ENCODE results near the gene METTL2A.
A peak's percentile ranks its signal among the peaks of the same experiment; 100 is the strongest.
"Not testable (repeated sequence)": the region's sequence is repeated elsewhere in the genome, so short reads cannot be mapped to it uniquely, and the experiment has no call there.

Gene METTL2A

DNA sequence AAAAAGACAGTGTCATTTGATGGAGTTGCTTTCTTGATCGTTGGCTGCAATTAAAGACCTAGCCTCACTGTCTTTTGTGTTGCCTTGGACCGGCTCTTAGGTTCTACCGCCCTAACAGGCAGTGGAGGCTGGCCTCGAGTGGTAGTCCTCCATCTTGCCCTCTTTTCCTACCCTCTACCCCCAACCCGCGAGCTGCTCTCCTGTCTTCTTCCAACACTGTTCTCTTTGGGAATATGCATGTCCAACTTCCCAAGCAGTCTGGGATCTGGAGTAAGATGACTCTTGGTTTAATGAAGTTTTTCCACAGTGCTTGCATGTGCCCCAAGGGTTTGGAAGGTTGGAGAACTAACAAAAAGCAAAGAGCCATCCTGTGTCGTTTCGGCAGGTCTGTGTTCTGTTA, 53.4 kb downstream of the METTL2A start:
- H3K27me3 ChIP-seq (ENCODE audit: low read length); H3K36me3 ChIP-seq (ENCODE audit: low read length); H3K9me2 ChIP-seq (replicated peaks; ENCODE audit: insufficient read depth, low read length); H4K20me1 ChIP-seq (ENCODE audit: low read depth, low read length); H2AFZ ChIP-seq (ENCODE audit: low read depth, low read length, severe bottlenecking); H3K9me3 ChIP-seq (ENCODE audit: insufficient read depth, low read length); H3F3A ChIP-seq (ENCODE audit: insufficient read depth): not testable (repeated sequence)
- H3K9ac ChIP-seq (ENCODE audit: low read length) = peak overlapping the region; percentile 92
- peaks cover 44% of the 10 kb centered on the region for H3K79me2 ChIP-seq (ENCODE audit: insufficient read depth, low read length)
- peak overlapping the region; percentile 84 for H3K4me2 ChIP-seq (ENCODE audit: low read depth, low read length, poor library complexity, severe bottlenecking)
- H3K4me3 ChIP-seq (ENCODE audit: insufficient read depth, low read length, poor library complexity, severe bottlenecking) = peak overlapping the region; percentile 82
- H3K27ac ChIP-seq (ENCODE audit: low read depth, low read length) = peak overlapping the region; percentile 73

DNA sequence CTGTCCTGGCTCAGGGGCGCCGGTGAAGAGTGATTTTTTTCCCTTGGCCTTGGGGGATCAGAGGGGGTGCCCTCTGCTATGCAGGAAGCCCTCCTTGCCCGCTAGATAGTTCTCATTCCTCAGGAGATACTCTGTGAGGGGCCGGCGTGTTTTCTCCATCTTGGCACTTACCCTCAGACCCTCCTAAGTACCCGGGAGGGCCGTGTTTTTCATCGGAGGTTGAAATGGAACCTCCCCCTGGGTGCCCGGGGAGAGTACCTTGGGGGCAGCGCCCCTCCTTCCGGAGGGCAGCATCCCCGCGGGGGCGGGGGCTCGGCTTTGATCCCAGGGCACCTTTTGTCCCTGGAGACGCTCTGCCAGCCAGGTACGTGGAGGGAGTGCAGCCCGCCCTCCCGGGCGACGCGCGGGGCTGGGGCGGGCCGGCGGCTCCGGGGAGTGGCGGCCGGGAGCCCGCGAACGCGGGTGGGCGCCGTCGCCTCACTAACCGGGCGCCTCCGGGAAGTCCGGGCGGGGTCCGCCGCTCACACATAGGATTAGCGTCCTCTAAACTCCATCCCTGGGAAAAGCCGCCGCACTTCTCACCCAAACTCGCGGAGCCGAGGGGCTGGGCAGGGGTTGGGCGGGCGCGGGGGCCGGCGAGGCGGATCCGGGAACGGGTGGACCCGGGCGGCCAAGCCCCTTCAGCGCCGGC, 54.2 kb downstream of the METTL2A start:
- Histone ChIP-seq H3K4me3 (ENCODE audit: insufficient read depth, low read length, poor library complexity, severe bottlenecking) (peak overlapping the region; percentile 82), H2AFZ (ENCODE audit: low read depth, low read length, severe bottlenecking) (peak overlapping the region; percentile 26), H3K4me2 (ENCODE audit: low read depth, low read length, poor library complexity, severe bottlenecking) (peak overlapping the region; percentile 84), H3K27ac (ENCODE audit: low read depth, low read length) (peak overlapping the region; percentile 73), H3K79me2 (ENCODE audit: insufficient read depth, low read length) (peaks cover 52% of the 10 kb centered on the region), H3K9ac (ENCODE audit: low read length) (peak overlapping the region; percentile 92)
- H3K27me3 ChIP-seq (ENCODE audit: low read length); H3K9me2 ChIP-seq (replicated peaks; ENCODE audit: insufficient read depth, low read length); H3K9me3 ChIP-seq (ENCODE audit: insufficient read depth, low read length); H3F3A ChIP-seq (ENCODE audit: insufficient read depth); H4K20me1 ChIP-seq (ENCODE audit: low read depth, low read length); H3K36me3 ChIP-seq (ENCODE audit: low read length): not testable (repeated sequence)

DNA sequence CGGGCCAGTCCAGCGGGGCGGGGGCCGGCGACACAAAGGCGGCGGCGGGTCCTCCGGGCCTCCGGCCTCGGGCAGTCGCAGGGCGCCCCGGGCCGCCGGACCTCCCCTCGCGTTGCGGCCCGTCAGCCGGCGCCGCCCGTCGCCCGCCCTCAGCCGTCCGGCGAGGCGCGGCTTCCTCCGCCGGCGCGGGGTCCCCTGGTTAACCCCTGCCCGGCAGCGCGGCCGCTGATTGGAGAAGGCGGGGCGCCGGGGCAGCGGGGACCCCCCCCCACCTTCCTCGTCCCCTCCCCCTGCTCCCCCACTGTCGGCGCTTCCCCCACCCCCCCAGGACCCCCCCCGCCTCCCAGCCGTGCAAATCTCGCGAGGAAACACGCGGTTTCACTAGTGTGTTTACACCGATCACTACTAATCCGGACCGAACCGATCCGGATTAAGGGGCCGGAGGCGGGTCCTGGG, 54.8 kb downstream of the METTL2A start, which contains the start of gene TLK2:
TSS of gene TLK2 (plus strand) at position 402 of the 456 bp plus-strand sequence. CDS start 2,301 bp downstream, outside the sequence.
- Histone ChIP-seq H3K4me2 (ENCODE audit: low read depth, low read length, poor library complexity, severe bottlenecking) (peak within 1 kb of the TSS; percentile 84), H4K20me1 (ENCODE audit: low read depth, low read length) (no peaks in the 10 kb centered on the region), H3K9me3 (ENCODE audit: insufficient read depth, low read length) (no peaks in the 10 kb centered on the region), H3K79me2 (ENCODE audit: insufficient read depth, low read length) (peaks cover 57% of the 10 kb centered on the region), H3K9me2 (replicated peaks; ENCODE audit: insufficient read depth, low read length) (no peaks in the 10 kb centered on the region), H3K4me3 (ENCODE audit: insufficient read depth, low read length, poor library complexity, severe bottlenecking) (peak within 1 kb of the TSS; percentile 83), H3K9ac (ENCODE audit: low read length) (peak within 1 kb of the TSS; percentile 92), H3F3A (ENCODE audit: insufficient read depth) (peaks cover 3% of the 10 kb centered on the region; the same call in 1 of the 2 replicates), H2AFZ (ENCODE audit: low read depth, low read length, severe bottlenecking) (peak within 1 kb of the TSS; percentile 26), H3K27me3 (ENCODE audit: low read length) (no peaks in the 10 kb centered on the region), H3K36me3 (ENCODE audit: low read length) (no peaks in the 10 kb centered on the region), H3K27ac (ENCODE audit: low read depth, low read length) (peak within 1 kb of the TSS; percentile 73)
- TF ChIP-seq, protein P1, sequence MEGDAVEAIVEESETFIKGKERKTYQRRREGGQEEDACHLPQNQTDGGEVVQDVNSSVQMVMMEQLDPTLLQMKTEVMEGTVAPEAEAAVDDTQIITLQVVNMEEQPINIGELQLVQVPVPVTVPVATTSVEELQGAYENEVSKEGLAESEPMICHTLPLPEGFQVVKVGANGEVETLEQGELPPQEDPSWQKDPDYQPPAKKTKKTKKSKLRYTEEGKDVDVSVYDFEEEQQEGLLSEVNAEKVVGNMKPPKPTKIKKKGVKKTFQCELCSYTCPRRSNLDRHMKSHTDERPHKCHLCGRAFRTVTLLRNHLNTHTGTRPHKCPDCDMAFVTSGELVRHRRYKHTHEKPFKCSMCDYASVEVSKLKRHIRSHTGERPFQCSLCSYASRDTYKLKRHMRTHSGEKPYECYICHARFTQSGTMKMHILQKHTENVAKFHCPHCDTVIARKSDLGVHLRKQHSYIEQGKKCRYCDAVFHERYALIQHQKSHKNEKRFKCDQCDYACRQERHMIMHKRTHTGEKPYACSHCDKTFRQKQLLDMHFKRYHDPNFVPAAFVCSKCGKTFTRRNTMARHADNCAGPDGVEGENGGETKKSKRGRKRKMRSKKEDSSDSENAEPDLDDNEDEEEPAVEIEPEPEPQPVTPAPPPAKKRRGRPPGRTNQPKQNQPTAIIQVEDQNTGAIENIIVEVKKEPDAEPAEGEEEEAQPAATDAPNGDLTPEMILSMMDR (IDR thresholded peaks at IDR 0.05; ENCODE audit: insufficient read depth, low read length, poor library complexity, severe bottlenecking) = no peak
- no peak for TF ChIP-seq EZH2phosphoT487 (conservative IDR thresholded peaks at IDR 0.05; ENCODE audit: low read length)

DNA sequence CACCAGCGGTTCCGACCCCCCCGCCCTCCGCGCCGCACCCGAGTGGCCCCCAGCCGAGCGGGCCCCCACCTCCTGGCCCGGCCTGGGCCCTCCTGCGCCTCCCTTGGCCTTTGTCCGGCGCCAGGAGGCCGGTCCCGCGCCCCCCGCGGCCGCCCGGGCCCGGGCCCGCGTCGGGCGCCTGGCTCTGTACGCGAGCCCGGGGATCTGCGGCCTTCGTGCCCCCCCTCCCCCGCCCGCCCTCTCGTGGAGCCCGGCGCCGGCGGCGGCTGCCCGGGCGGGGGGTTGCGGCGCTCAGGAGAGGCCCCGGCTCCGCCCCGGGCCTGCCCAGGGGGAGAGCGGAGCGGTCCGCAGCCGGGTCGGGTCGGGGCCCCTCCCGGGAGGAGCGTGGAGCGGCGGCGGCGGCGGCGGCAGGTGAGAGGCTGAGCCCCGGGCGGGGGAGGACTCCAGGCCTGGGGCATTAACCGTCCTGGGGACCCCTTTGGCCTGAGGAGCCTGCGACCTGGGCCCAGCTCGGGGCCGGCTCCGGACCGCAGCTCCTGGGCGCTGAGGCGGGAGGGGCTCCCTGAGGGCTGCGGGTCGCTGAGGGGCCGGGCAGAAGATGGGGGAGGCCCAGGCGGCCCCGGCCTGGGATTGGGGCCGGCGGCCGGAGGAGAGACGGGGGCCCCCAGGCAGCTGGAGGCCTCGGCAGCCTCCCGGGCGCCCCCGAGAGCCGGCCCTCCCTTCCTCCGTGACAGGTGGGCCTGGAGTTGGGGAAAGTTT, 55.4 kb downstream of the METTL2A start:
- H3K9ac ChIP-seq (ENCODE audit: low read length) = peak overlapping the region; percentile 76
- H3K9me3 ChIP-seq (ENCODE audit: insufficient read depth, low read length); H3F3A ChIP-seq (ENCODE audit: insufficient read depth); H3K9me2 ChIP-seq (replicated peaks; ENCODE audit: insufficient read depth, low read length); H4K20me1 ChIP-seq (ENCODE audit: low read depth, low read length); H3K36me3 ChIP-seq (ENCODE audit: low read length); H2AFZ ChIP-seq (ENCODE audit: low read depth, low read length, severe bottlenecking); H3K27me3 ChIP-seq (ENCODE audit: low read length): not testable (repeated sequence)
- peak overlapping the region; percentile 65 for H3K27ac ChIP-seq (ENCODE audit: low read depth, low read length)
- H3K79me2 ChIP-seq (ENCODE audit: insufficient read depth, low read length) = peaks cover 62% of the 10 kb centered on the region
- H3K4me2 ChIP-seq (ENCODE audit: low read depth, low read length, poor library complexity, severe bottlenecking) = peak overlapping the region; percentile 67
- peak overlapping the region; percentile 83 for H3K4me3 ChIP-seq (ENCODE audit: insufficient read depth, low read length, poor library complexity, severe bottlenecking)

DNA sequence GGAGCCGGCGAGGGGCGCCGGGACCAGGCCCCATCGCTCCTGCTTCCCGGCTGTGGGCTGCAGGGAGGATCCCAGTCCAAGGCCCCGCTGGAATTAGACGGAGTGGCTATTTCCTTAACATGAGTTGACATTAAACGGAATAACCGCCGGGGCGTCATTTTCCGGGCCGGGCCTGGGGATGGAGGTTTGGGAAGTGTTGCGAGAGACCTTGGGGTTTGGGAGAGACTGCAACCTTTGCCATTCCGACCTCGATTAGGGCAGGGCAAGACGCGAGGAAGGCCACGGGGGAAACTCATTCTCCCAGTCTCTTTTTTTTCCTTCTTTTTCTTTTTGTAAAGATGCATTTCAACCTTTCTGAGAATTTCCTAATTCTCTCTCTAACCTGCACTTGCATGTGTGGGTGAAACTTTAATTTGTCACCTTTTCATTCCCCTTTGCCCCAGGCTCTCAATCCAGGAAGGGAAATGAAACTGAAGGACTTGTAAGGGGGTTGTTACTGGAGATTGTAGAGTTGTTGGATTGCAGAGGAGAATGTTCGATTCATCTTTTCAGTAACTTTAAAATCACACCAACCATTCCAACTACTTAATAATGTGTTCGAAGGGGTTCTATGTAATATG, 56.1 kb downstream of the METTL2A start:
- H3K9me2 ChIP-seq (replicated peaks; ENCODE audit: insufficient read depth, low read length); H3F3A ChIP-seq (ENCODE audit: insufficient read depth); H3K36me3 ChIP-seq (ENCODE audit: low read length); H3K9me3 ChIP-seq (ENCODE audit: insufficient read depth, low read length); H4K20me1 ChIP-seq (ENCODE audit: low read depth, low read length); H2AFZ ChIP-seq (ENCODE audit: low read depth, low read length, severe bottlenecking); H3K27me3 ChIP-seq (ENCODE audit: low read length): not testable (repeated sequence)
- peak overlapping the region; percentile 67 for H3K4me2 ChIP-seq (ENCODE audit: low read depth, low read length, poor library complexity, severe bottlenecking)
- H3K27ac ChIP-seq (ENCODE audit: low read depth, low read length) = peak overlapping the region; percentile 65
- H3K9ac ChIP-seq (ENCODE audit: low read length) = peak overlapping the region; percentile 76
- peak overlapping the region; percentile 83 for H3K4me3 ChIP-seq (ENCODE audit: insufficient read depth, low read length, poor library complexity, severe bottlenecking)
- H3K79me2 ChIP-seq (ENCODE audit: insufficient read depth, low read length) = peaks cover 62% of the 10 kb centered on the region

DNA sequence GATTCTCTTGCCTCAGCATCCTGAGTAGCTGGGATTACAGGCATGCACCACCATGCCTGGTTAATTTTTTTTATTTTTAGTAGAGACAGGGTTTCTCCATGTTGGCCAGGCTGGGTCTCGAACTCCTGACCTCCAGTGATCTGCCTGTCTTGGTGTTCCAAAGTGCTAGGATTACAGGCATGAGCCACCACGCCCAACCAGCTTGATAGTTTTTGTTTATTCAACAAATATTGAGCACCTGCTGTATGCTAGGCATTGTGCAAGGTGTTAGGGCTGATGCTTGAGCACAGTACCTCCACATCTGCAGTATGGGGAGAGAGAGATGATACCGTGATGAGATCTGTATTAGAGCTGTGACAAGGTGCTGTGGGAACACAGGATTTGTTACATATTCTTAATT, 58.9 kb downstream of the METTL2A start:
- H3K36me3 ChIP-seq (ENCODE audit: low read length); H3K27me3 ChIP-seq (ENCODE audit: low read length); H3F3A ChIP-seq (ENCODE audit: insufficient read depth); H3K27ac ChIP-seq (ENCODE audit: low read depth, low read length); H3K9ac ChIP-seq (ENCODE audit: low read length); H4K20me1 ChIP-seq (ENCODE audit: low read depth, low read length); H3K4me2 ChIP-seq (ENCODE audit: low read depth, low read length, poor library complexity, severe bottlenecking); H3K9me2 ChIP-seq (replicated peaks; ENCODE audit: insufficient read depth, low read length); H3K9me3 ChIP-seq (ENCODE audit: insufficient read depth, low read length); H3K4me3 ChIP-seq (ENCODE audit: insufficient read depth, low read length, poor library complexity, severe bottlenecking); H2AFZ ChIP-seq (ENCODE audit: low read depth, low read length, severe bottlenecking): not testable (repeated sequence)
- peaks cover 77% of the 10 kb centered on the region for H3K79me2 ChIP-seq (ENCODE audit: insufficient read depth, low read length)

Measured in SU-DHL-6 (cell line).